HG03108 (cell line): ENCODE results near the gene PLA2G12B.

Source experiments
- ATAC-seq: cut with Tn5 transposase; IDR thresholded peaks from one replicate; pipeline ENCODE4 v1.9.1; 2021; ENCODE audit warnings: moderate library complexity; ENCODE audit not compliant: unreplicated experiment

PLA2G12B gene

DNA sequence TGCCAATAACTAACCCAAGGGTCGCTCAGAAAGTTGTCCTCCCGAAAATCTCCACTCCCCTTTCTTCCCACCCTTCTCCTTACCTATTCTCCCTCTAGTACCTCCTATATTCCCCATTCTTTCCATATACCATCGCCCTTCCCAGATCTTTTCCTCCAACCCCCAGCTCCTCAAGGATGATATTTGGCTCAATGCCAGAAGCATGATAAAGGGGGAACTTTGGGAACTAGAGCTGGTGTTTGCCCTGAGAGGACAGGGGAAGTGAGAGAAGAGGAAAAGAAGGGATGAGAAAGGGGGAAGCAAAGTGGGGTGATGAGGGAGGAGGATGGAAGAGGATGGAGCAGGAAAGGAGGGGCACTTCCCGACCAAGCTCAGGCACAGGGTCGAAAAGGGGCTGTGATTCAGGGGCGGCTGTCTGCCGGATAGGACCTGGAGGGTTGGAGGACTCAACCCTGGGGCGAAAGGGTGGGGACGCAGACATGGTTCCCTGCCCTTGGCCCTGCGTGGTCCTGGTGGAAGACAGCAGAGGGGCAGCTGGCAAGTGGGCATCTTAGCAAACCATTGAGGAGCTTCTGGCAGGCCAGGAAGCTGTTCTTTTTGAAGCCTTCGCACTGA lies 59.3 kb downstream of the PLA2G12B start:
- ATAC-seq: no peak

DNA sequence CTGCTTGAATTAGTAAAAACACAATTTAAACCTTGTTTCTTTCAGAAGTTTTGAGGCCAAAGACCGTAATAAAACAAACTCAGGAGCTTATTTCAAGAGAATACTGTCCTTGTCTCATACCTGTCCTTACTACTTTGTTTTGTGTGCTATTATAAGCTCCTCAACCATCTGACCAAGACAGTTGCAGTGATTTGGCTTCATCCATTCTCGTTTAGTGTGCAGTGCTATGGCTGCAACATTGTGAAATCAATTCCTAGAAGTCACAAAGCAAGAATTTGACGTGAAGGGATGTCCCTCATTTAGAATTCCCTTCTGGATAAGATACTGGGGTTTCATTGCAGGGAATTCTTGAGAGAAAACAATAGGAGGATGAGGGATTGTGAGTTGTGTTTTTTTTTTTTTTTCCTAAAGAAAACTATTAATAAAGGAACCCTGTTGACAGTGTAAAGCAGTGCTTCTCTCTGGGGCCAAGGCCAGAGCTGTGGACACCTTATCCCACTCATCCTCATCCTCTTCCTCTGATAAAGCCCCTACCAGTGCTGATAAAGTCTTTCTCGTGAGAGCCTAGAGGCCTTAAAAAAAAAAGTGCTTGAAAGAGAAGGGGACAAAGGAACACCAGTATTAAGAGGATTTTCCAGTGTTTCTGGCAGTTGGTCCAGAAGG lies 61.3 kb downstream of the PLA2G12B start, which contains the start of gene OIT3:
Gene OIT3, plus strand, starts transcription at position 604 of the 663 bp plus-strand sequence. CDS start 60 bp downstream, outside the sequence.
- no peak for ATAC-seq

GRCh38 chr10:72890086-72890485 lies 64.5 kb downstream of the PLA2G12B start:
- no peak for ATAC-seq

DNA sequence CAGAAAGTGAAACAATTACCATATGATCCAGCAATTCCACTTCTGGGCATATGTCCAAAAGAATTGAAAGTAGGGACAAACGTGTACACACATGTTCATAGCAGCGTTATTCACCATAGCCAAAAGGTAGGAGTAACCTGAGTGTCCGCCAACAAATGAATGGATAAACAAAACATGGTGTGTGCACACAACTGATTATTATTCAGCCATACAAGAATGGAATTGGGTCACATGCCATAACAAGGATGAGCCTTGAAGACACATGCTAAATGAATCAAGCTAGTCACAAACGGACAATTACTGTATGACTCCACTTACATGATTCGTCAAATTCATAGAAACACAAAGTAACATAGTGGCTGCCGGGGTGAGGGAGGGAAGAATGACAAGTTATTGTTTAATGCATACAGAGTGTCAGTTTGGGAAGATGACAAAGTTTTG lies 65.2 kb downstream of the PLA2G12B start:
- ATAC-seq: no peak

DNA sequence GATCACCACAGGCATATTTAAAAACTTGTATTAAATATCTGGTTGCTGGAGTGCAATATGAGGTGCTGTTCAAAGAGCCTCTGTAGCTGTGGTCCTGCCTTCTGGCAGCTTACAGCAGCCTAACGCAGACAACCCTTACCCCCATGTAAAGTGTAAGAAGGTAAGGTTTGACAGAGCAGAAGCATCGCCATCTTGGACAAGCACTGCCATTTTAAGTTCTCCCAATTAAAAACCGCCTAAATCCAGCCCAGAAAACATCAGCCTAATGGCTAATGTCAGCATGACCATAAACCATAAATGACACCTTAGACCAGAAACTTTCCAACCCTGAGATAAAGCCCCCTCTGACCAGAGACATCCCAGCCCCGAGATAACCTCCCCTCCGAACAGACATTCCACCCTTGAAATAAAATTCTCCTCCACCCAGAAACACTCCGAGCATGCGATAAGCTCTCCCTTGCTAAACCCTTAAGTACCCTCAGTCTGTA lies 66.4 kb downstream of the PLA2G12B start:
- no peak for ATAC-seq

DNA sequence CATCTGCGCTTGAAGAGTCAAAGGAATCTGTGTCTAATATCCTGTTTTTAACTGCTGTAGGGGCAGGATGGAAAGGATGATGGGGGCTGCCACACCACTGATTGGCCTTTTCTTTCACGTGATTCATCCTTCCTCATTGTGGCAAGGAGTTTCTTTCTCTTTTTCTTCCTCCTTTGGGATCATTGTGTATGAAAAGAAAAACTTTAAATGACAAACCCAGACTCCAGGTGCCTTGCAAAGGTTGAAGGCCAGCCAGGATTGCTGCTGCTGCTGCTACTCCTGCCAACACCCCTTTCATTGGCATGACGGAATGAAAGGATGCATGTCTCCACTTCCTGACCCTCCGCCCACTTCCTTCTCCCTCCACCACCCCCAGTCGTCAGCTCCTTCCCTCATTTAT lies 67.6 kb downstream of the PLA2G12B start:
- ATAC-seq: no peak

DNA sequence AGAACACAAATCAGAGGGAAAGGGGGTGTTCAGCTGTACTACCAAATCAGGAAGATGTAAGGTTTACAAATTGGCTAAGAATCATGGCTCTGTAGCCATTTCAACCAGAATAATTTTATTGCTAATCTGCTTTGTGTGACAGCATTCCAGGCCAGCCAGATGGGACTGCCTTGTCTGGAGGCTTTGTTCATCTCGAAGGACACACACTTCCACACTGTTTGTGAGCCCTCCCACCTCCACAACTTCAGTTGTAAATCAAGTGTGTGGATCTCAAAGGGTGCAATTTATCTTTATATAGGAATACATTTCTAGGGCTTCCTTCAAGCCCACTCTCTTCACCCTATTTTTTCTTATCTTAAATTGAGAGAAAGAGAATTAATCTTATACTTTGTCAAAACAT lies 68.0 kb downstream of the PLA2G12B start:
- no peak for ATAC-seq

- ATAC-seq: no peak
These were observed 68.7 kb downstream of the PLA2G12B start for GRCh38 chr10:72885953-72886352.
